GM12892 (cell line): ENCODE results near the gene CDC14C.
"Not testable (repeated sequence)": the region's sequence is repeated elsewhere in the genome, so short reads cannot be mapped to it uniquely, and the experiment has no call there.

Experiments
- POLR2A ChIP-seq: IDR thresholded peaks from 2 replicates; pipeline ENCODE4 v1.6.1; 2011; ENCODE audit warnings: low read depth, low read length, control low read depth
- POLR2AphosphoS5 ChIP-seq: IDR thresholded peaks from 2 replicates; pipeline ENCODE4 v1.6.1; 2011; ENCODE audit warnings: low read depth, low read length, control low read depth
- TAF1 ChIP-seq: IDR thresholded peaks from 2 replicates; pipeline ENCODE4 v1.6.1; 2011; ENCODE audit warnings: low read depth, mild to moderate bottlenecking, control low read depth, low read length, borderline replicate concordance

- TF ChIP-seq POLR2A, POLR2AphosphoS5, TAF1: not testable (repeated sequence)
Measured at GRCh38 chr7:48905686-48906085, 18.7 kb upstream of the CDC14C start.
